COLO668 (cell line): Measurements from ENCODE around the gene STK4.
"Not testable (repeated sequence)": the region's sequence is repeated elsewhere in the genome, so short reads cannot be mapped to it uniquely, and the experiment has no call there.

Experiments used
- DNase-seq: peaks from one replicate; lab custom pipeline; 2025; ENCODE audit not compliant: unreplicated experiment; lab: John Stamatoyannopoulos, UW

Gene STK4

DNA sequence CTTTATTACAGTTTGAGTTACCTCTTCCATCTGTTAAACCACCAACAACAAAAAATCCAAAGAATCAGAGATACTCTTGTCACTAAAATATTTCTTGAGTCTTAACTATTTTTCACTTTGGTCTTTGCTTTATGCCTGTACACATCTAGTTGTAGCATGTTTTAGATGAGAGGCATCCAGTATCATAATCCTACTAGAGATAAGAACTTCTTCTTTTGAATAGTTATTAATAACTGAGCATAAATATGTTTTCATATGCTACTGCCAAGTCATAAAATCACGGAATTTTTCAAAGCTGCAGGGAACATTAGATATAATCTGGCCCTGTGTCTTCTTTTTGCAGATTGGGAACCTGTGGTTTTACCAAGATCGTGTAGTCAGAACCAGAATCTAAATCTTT is 55.3 kb downstream of the STK4 start:
- no peak for DNase-seq

DNA sequence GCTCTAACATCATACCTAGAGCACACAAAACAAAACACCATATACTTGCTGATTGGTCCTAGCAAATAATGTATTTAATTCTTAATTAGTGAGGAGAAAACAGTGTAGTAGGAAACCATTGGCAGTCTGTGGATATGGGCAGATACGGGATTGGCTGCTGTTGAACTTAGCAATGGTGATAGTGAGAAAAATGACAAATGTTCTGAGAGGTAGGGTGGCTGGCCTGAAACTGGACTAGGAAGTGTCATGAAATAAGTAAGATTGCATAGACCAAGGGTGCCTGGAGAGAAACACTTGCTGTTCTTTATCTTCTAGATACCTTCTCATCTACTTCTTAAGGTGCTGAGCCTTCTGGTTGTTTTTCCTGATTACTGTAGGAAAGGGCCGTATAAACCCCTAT is 56.8 kb downstream of the STK4 start:
- not testable (repeated sequence) for DNase-seq

DNA sequence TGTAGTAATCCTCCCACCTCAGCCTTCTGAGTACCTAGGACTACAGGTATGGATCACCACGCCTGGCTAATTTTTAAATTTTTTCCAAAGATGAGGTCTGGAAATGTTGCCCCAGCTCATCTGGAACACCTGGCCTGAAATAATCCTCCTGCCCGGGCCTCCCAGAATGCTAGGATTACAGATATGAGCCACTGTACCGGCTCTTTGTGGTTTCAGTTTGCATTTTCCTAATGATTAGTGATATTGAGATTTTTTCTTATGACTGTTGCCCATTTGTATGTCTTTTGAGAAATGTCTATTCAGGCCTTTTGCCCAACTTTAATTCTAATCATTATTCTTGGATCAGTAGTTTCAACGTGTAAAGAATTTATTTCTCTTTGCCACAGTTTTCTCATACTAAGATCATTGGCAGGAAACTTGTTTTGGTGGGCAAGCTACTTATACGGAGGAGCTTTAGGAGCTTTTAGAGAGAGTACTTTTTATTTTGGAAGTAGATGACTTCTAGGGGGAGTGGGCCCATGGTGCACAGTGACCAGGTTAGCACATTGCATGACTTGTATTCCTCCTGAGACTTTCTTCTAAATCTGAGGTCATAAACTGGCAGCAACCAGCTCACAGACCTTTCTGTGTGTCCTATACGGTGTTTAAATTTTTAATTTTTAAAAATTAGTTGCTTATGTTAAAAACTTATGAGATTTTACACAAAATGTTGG is 62.3 kb downstream of the STK4 start:
- no peak for DNase-seq

GRCh38 chr20:45029884-45030283 is 63.6 kb downstream of the STK4 start:
- DNase-seq, result no peak

DNA sequence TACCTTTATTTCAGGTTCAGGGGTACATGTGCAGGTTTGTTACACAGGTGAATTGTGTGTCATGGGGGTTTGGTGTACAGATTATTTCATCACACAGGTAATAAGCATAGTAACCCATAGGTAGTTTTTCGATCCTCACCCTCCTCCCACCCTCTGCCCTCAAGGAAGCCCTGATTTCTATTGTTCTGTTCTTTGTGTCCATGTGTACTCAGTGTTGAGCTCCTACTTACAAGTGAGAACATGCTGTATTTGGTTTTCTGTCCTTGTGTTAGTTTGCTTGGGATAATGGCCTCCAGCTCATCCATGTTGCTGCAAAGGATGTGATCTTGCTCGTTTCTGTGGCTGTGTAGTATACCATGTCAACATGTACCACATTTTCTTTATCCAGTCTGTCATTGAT is 66.0 kb downstream of the STK4 start:
- no peak for DNase-seq

DNA sequence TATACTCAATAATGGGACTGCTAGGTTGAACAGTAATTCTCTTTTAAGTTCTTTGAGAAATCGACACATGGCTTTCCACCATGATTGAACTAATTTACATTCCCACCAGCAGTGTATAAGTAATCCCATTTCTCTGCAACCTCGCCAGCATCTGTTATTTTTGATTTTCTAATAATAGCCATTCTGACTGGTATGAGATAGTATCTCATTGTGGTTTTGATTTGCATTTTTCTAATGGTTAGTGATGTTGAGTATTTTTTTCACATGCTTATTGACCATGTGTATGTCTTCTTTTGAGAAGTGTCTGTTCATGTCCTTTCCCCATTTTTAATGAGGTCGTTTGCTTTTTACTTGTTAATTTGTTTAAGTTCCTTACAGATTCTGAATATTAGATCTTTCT is 66.5 kb downstream of the STK4 start:
- DNase-seq, result no peak

DNA sequence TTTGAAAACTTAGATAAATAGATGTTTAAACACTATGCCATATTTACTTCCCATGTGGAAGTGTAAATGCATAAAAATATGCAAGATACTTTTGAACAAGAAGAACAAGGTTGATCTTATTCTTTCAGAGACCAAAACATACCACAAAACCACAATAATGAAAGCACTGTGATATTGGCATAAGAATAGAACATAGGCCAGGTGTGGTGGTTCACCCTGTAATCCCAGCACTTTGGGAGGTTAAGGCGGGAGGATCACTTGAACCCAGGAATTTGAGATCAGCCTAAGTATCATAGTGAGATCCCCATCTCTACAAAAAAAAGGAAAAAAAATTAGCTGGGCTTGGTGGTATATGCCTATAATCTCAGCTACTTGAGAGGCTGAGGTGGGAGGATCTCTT is 68.1 kb downstream of the STK4 start:
- no peak for DNase-seq

DNA sequence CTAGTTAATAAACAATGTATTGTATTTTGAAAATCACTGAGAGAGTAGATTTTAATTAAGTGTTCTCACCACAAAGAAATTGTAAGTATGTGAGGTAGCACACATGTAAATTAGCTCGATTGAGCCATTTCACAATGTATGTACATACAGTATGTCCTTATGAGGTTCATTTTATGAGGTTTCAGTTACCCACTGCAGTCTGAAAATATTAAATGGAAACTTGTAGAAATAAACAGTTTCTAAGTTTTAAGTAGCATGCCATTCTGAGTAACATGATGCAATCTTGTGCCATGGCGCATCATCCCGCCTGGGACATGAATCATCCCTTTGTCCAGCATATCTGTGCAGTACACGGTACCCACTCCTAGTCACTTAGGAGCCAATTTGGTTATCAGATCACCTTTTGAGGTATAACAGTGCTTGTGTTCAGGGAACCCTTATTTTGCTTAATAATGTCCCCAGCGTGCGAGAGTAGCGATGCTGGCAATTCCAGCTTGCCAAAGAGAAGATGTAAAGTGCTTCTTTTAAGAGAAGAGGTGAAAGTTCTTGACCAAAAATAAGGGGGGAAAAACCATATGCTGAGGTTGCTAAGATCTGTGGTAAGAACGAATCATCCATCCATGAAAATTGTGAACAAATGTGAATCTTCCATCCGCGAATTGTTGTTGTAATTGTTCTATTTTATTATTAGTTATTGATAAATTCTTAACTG is 69.9 kb downstream of the STK4 start:
- no peak for DNase-seq

GRCh38 chr20:45037050-45037449 is 70.7 kb downstream of the STK4 start:
- DNase-seq, result no peak

GRCh38 chr20:45037635-45038034 is 71.3 kb downstream of the STK4 start:
- no peak for DNase-seq

- no peak for DNase-seq
These were observed 72.6 kb downstream of the STK4 start for GRCh38 chr20:45038745-45039474.

- DNase-seq, result no peak
These were observed 73.1 kb downstream of the STK4 start for GRCh38 chr20:45039475-45039820.

GRCh38 chr20:45041464-45042337 is 75.4 kb downstream of the STK4 start:
- peak; percentile 60 for DNase-seq

DNA sequence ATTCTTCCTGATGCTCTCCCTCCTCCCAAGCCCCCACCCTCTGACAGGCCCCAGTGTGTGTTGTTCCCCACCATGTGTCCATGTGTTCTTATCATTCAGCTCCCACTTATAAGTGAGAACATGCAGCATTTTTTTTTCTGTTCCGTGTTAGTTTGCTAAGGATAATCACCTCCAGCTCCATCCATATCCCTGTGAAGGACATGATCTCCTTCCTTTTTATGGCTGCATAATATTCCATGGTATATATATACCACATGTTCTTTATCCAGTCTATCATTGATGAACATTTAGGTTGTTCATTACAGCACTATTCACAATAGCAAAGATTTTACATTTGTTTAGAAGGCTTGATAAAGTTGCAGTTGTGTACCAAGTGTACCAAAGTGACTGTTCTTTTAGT is 76.7 kb downstream of the STK4 start:
- DNase-seq, result no peak

DNA sequence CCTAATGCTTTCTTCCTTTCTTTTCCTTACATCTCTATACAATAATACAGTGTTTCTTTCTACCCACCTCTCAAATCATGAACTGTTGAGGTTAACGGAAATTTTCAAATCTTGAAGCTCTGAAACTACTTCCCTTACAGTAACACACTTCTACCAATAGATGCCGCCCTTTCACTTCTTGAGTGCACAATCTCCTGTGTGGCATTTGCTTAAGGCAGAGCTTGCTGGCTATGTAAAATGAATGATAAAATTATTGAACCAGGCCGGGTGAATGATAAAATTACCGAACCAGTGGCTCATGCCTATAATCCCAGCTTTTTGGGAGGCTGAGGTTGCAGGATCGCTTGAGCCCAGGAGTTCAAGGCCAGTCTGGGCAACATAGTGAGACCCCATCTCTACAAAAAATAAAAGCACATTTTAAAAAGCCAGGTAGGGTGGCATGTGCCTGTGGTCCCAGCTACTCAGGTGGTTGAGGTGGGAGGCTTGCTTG is 77.8 kb downstream of the STK4 start:
- peak; percentile 31 for DNase-seq

- DNase-seq, result no peak
These were observed 78.3 kb downstream of the STK4 start for GRCh38 chr20:45044601-45045000.

GRCh38 chr20:45047581-45048119 is 81.3 kb downstream of the STK4 start:
- DNase-seq, result no peak

GRCh38 chr20:45049438-45049837 is 83.1 kb downstream of the STK4 start:
- DNase-seq, result no peak

- DNase-seq, result no peak
These were observed 83.7 kb downstream of the STK4 start for GRCh38 chr20:45049904-45050471.
